22Rv1 (cell line): Measurements from ENCODE around the gene PALS2.

Experiments used
- CTCF ChIP-seq: fragments of 450-650 bp; IDR thresholded peaks from 2 replicates; pipeline ENCODE4 v1.5.1; 2017; ENCODE audit warnings: mild to moderate bottlenecking
- ZFX ChIP-seq: fragments of 450-650 bp; IDR thresholded peaks from 2 replicates; pipeline ENCODE4 v1.6.1; 2017; ENCODE audit warnings: antibody characterized with exemption, borderline replicate concordance

DNA sequence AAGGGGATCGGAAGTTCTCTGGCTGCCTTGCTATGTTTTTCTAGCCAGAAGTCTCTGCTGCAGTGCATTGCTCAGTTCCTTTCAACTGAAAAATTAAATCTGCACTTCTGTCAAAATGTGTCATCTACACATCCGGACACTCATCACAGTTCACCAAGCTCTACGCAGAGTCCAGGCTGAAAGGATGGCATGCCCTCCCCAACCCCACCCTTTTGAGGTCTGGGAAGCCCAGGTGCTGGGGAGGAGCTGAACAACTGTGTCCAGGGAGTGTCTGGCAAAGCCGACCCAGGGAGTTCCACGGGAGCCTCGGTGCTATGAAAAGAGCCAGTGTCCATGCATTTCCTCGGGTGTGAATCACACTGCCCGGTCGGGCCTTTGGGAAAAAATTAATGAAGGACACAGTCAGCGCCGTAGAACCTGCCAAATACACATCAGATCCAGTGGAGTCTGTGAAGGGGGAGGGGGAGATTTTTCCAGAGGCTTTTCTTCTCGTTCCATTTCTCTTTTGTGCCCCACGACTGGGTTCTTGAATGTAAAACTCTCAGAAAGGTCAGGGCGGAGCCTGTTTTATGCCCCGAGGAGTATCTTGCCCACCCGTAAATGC is 757 bp upstream of the PALS2 start:
- TF ChIP-seq CTCF (no peak), ZFX (no peak)
